OCI-LY1 (cell line): Measurements from ENCODE around the gene PLXND1.

Experiments used
- CTCF ChIP-seq: fragments of 200-600 bp; sonication (generic), shearing (Covaris generic); IDR thresholded peaks from 2 replicates; pipeline ENCODE4 v1.5.1; 2017; ENCODE audit warnings: mild to moderate bottlenecking, antibody characterized with exemption, low read length, moderate library complexity, mixed read lengths
- EZH2 ChIP-seq: fragments of 200-600 bp; sonication (generic), shearing (Covaris generic); IDR thresholded peaks from 2 replicates; pipeline ENCODE4 v1.8.0; 2017; ENCODE audit warnings: borderline replicate concordance, mixed run types, mild to moderate bottlenecking, antibody characterized with exemption, low read length, moderate library complexity, mixed read lengths

DNA sequence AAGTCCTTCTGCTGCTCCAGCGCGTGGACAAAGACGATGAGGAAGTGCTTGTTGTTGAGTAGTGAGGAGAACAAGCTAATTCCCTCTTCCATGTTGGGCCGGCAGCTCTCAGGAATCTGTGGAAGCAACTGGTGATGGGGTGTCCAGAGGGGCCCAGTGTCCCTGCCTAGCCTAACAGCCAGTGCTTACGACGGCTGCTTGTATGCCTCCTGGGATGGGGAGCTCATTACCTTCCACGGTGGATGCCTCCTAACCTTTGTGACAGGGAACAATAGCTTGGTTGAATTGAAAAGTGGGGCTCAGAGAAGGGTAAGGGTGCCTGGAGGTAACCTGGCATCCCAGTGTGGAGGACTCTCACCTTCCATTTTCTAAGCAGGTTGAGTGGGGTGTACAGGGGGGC lies 40.6 kb downstream of the PLXND1 start:
- TF ChIP-seq CTCF (no peak), EZH2 (no peak)
